Breast epithelium (tissue), 4 donors: ENCODE data around the gene PRKG1. TPM values are rescaled to one million over a fixed set of nuclear protein-coding genes. Genes with fewer than 3 reads are reported as not detected.

Experiments used
- DNase-seq, 2 donors: peaks; one replicate each; pipeline ENCODE4 v3.0.0-alpha.2; 2019; ENCODE audit warnings: low spot score in 2 of 2
- H3K27ac ChIP-seq, 2 donors: fragments of 200-600 bp; sonication (generic) in 1 of 2; one replicate each; pipeline ENCODE4 v1.5.1; 2016 to 2019; ENCODE audit warnings: mild to moderate bottlenecking in 1 of 2
- H3K27me3 ChIP-seq, 2 donors: fragments of 200-600 bp; sonication (generic) in 1 of 2; one replicate each; pipeline versions ENCODE4 v1.5.1 to v1.6.0; 2017 to 2019; ENCODE audit warnings: control low read depth in 1 of 2, mild to moderate bottlenecking in 1 of 2
- H3K36me3 ChIP-seq: fragments of 200-600 bp; one replicate; pipeline ENCODE4 v1.5.1; 2019
- H3K4me1 ChIP-seq, 2 donors: fragments of 200-600 bp; sonication (generic); one replicate each; pipeline ENCODE4 v1.5.1; 2016 to 2019; ENCODE audit warnings: control low read depth in 1 of 2
- H3K4me3 ChIP-seq, 3 donors: fragments of 200-600 bp; sonication (generic); 1 replicate in 2 of 3; 2 replicates in 1 of 3; pipeline ENCODE4 v1.5.1; 2016 to 2019; ENCODE audit warnings: mild to moderate bottlenecking in 3 of 3, moderate library complexity in 2 of 3
- H3K9me3 ChIP-seq, 2 donors: fragments of 200-600 bp; sonication (generic) in 1 of 2; one replicate each; pipeline ENCODE4 v1.5.1; 2016 to 2019; ENCODE audit warnings: control low read depth in 1 of 2
- CTCF ChIP-seq, 3 donors: fragments of 450-650 bp; IDR thresholded peaks; one replicate each; pipeline ENCODE4 v1.5.1; 2016 to 2017; ENCODE audit warnings: antibody characterized with exemption in 3 of 3, mild to moderate bottlenecking in 3 of 3, moderate library complexity in 3 of 3
- POLR2A ChIP-seq: fragments of 450-650 bp; IDR thresholded peaks from one replicate; pipeline ENCODE4 v1.6.1; 2016; ENCODE audit warnings: antibody characterized with exemption, mild to moderate bottlenecking, moderate library complexity
- POLR2AphosphoS5 ChIP-seq, 3 donors: sonication (generic); formaldehyde crosslinking; IDR thresholded peaks; one replicate each; pipeline ENCODE4 v1.6.1; 2017; ENCODE audit warnings: antibody characterized with exemption in 3 of 3
- intact Hi-C: fragments of 100-400 bp; cut with DNase I; formaldehyde crosslinking; loops from one replicate; pipeline ENCODE4 v1.15.1; 2023; ENCODE audit warnings: low total_unique reads
- total RNA-seq, 3 donors: library from RNA; depleted of rRNA; stranded (reverse); fragments of >200 nt; gene quantifications; one replicate each; pipeline ENCODE4 v1.1.0, GENCODE V29; 2016

Gene PRKG1
- total RNA-seq, 3 donors from 2014 or later: 10.9 to 36.9 (median 19.7) TPM

GRCh38 chr10:51170518-51171245, 96.4 kb downstream of the PRKG1 start:
- no peak for TF ChIP-seq CTCF (IDR thresholded peaks at IDR 0.05)
- TF ChIP-seq POLR2AphosphoS5 (IDR thresholded peaks at IDR 0.05): no peak
- no peak for TF ChIP-seq POLR2A
- intact Hi-C loops: no loop called here
- no peaks in the 10 kb centered on the region for H3K36me3 ChIP-seq
- no peak for DNase-seq
- H3K9me3 ChIP-seq: no peaks in the 10 kb centered on the region
- peaks cover 0 to 5% of the 10 kb centered on the region in 2 donors for H3K4me1 ChIP-seq
- H3K27me3 ChIP-seq: no peaks in the 10 kb centered on the region
- peak overlapping the region in 1 of 2 donors; percentile 6 for H3K27ac ChIP-seq
- no peak overlapping the region for H3K4me3 ChIP-seq

- no peaks in the 10 kb centered on the region for H3K9me3 ChIP-seq
- H3K4me1 ChIP-seq: peaks cover 0 to 5% of the 10 kb centered on the region in 2 donors
- no peaks in the 10 kb centered on the region for H3K27me3 ChIP-seq
- H3K36me3 ChIP-seq: no peaks in the 10 kb centered on the region
- intact Hi-C loops: no loop called here
- no peak for DNase-seq
- no peak overlapping the region for H3K27ac ChIP-seq
- H3K4me3 ChIP-seq: no peak overlapping the region
- no peak for TF ChIP-seq POLR2A
- no peak for TF ChIP-seq POLR2AphosphoS5 (IDR thresholded peaks at IDR 0.05)
- TF ChIP-seq CTCF (IDR thresholded peaks at IDR 0.05): no peak
These were observed 97.7 kb downstream of the PRKG1 start for GRCh38 chr10:51171946-51172345.

- Histone ChIP-seq H3K9me3 (no peaks in the 10 kb centered on the region), H3K36me3 (no peaks in the 10 kb centered on the region), H3K4me1 (no peaks in the 10 kb centered on the region), H3K27ac (no peak overlapping the region), H3K4me3 (no peak overlapping the region), H3K27me3 (no peaks in the 10 kb centered on the region)
- intact Hi-C loops: no loop called here
- TF ChIP-seq POLR2A (no peak), POLR2AphosphoS5 (IDR thresholded peaks at IDR 0.05) (no peak), CTCF (IDR thresholded peaks at IDR 0.05) (no peak)
- DNase-seq: no peak
These were observed 102.8 kb downstream of the PRKG1 start for GRCh38 chr10:51176976-51177695.

GRCh38 chr10:51178634-51179033, 104.3 kb downstream of the PRKG1 start:
- Histone ChIP-seq H3K4me3 (no peak overlapping the region), H3K4me1 (no peaks in the 10 kb centered on the region), H3K36me3 (no peaks in the 10 kb centered on the region), H3K27ac (no peak overlapping the region), H3K27me3 (no peaks in the 10 kb centered on the region), H3K9me3 (no peaks in the 10 kb centered on the region)
- no peak for DNase-seq
- intact Hi-C loops: no loop called here
- TF ChIP-seq POLR2AphosphoS5 (IDR thresholded peaks at IDR 0.05) (no peak), POLR2A (no peak), CTCF (IDR thresholded peaks at IDR 0.05) (no peak)

- Histone ChIP-seq H3K27me3 (no peaks in the 10 kb centered on the region), H3K27ac (no peak overlapping the region), H3K36me3 (no peaks in the 10 kb centered on the region), H3K9me3 (no peaks in the 10 kb centered on the region), H3K4me3 (no peak overlapping the region), H3K4me1 (no peaks in the 10 kb centered on the region)
- TF ChIP-seq POLR2A (no peak), CTCF (IDR thresholded peaks at IDR 0.05) (no peak), POLR2AphosphoS5 (IDR thresholded peaks at IDR 0.05) (no peak)
- no peak for DNase-seq
- intact Hi-C loops: no loop called here
These were observed 105.9 kb downstream of the PRKG1 start for GRCh38 chr10:51180141-51180540.
